K562 (cell line): ENCODE results near the gene LMO2. TPM values are rescaled to one million over a fixed set of nuclear protein-coding genes. Genes with fewer than 3 reads are reported as not detected.

Experiments used
- CAMTA2 ChIP-seq: fragments of 250-450 bp; sonication (Bioruptor Pico); conservative IDR thresholded peaks from 2 replicates; pipeline ENCODE4 v1.5.1; 2022
- HDAC1 ChIP-seq, 2 experiments: fragments of 450-650 bp; IDR thresholded peaks; 2 replicates each; pipeline ENCODE4 v1.6.1; 2016 to 2017; ENCODE audit warnings: inconsistent platforms in 1 of 2, mild to moderate bottlenecking in 1 of 2, moderate library complexity in 1 of 2
- KLF13 ChIP-seq: fragments of 450-650 bp; IDR thresholded peaks from 2 replicates; pipeline ENCODE4 v1.6.1; 2016; ENCODE audit warnings: missing genetic modification characterization, low read depth, mild to moderate bottlenecking, missing compliant biosample characterization, moderate library complexity, borderline replicate concordance
- MYC ChIP-seq, 2 experiments: fragments of 250-450 bp in 1 of 2; sonication (Bioruptor Pico) in 1 of 2; IDR thresholded peaks; 2 replicates each; pipeline versions ENCODE4 v1.5.1 to v1.6.1; 2012 to 2021; ENCODE audit warnings: low read depth in 2 of 2, borderline replicate concordance in 1 of 2, improper control_type of control experiment in 1 of 2, low read length in 1 of 2, mild to moderate bottlenecking in 1 of 2, moderate library complexity in 1 of 2
- RAD21 ChIP-seq, 2 experiments: fragments of 250-450 bp in 1 of 2; fragments of 450-650 bp in 1 of 2; sonication (Bioruptor Pico) in 1 of 2; formaldehyde crosslinking in 1 of 2; IDR thresholded peaks in 1 of 2; conservative IDR thresholded peaks in 1 of 2; 2 replicates each; pipeline versions ENCODE4 v1.4.0 to v1.8.0; 2020 to 2022; ENCODE audit warnings: mild to moderate bottlenecking in 2 of 2, moderate library complexity in 1 of 2
- SETDB1 ChIP-seq: IDR thresholded peaks from one replicate; pipeline ENCODE4 v1.6.1; 2012; ENCODE audit warnings: low read length, control low read depth, inconsistent platforms
- SLC30A9 ChIP-seq: fragments of 250-450 bp; sonication (Bioruptor Pico); IDR thresholded peaks from 2 replicates; pipeline ENCODE4 v1.8.0; 2022; ENCODE audit warnings: mild to moderate bottlenecking, moderate library complexity
- SPI1 ChIP-seq: IDR thresholded peaks from 2 replicates; pipeline ENCODE4 v1.6.1; 2011; ENCODE audit warnings: low read depth, low read length, control low read depth, borderline replicate concordance
- TFAM ChIP-seq: fragments of 250-450 bp; sonication (Bioruptor Pico); conservative IDR thresholded peaks from 2 replicates; pipeline ENCODE4 v1.5.0; 2021; ENCODE audit warnings: mild to moderate bottlenecking, moderate library complexity
- ZFP1 ChIP-seq: fragments of 450-650 bp; formaldehyde crosslinking; IDR thresholded peaks from 2 replicates; pipeline ENCODE4 v1.4.0; 2020; ENCODE audit warnings: mild to moderate bottlenecking, mixed read lengths
- ZNF592 ChIP-seq: fragments of 450-650 bp; IDR thresholded peaks from 2 replicates; pipeline ENCODE4 v1.6.1; 2017; ENCODE audit warnings: antibody characterized with exemption, mild to moderate bottlenecking
- polyA plus RNA-seq, 8 experiments: library from polyadenylated mRNA; depleted of rRNA in 4 of 8; stranded (reverse) in 5 of 8; unstranded in 3 of 8; fragments of >200 nt; fragmentation: Nextera tagmentation in 2 of 8; fragmentation: Illumina TruSeq in 1 of 8; extraction: Ambion mirVana in 2 of 8; extraction: Trizol in 1 of 8; gene quantifications; 2 replicates each; pipeline versions ENCODE4 v1.2.1 to v1.2.3, GENCODE V29; 2011 to 2014; ENCODE audit warnings: inconsistent platforms in 1 of 8, missing spikeins in 1 of 8
- total RNA-seq, 7 experiments: library from RNA; depleted of rRNA in 6 of 7; stranded (reverse); fragments of >200 nt in 6 of 7; fragmentation: Illumina TruSeq in 2 of 7; extraction: Trizol in 2 of 7; gene quantifications; 2 replicates each; pipeline versions ENCODE4 v1.2.1 to v1.2.3, GENCODE V29; 2011 to 2021; ENCODE audit warnings: low replicate concordance in 1 of 7
- TF ChIP-seq, protein P1 (sequence below), 2 experiments: fragments of 250-450 bp in 1 of 2; fragments of 450-650 bp in 1 of 2; sonication (Bioruptor Pico) in 1 of 2; IDR thresholded peaks; 2 replicates each; pipeline versions ENCODE4 v1.6.1 to v1.8.0; 2016 to 2021; ENCODE audit warnings: mild to moderate bottlenecking in 2 of 2, moderate library complexity in 2 of 2, missing compliant biosample characterization in 1 of 2, missing genetic modification characterization in 1 of 2
- TF ChIP-seq, protein P2 (sequence below): fragments of 250-450 bp; sonication (Bioruptor Pico); IDR thresholded peaks from 2 replicates; pipeline ENCODE4 v1.8.0; 2021; ENCODE audit warnings: moderate library complexity, mild to moderate bottlenecking, inconsistent platforms
- TF ChIP-seq, protein P3 (sequence below): sonication (generic); formaldehyde crosslinking; IDR thresholded peaks from 2 replicates; pipeline ENCODE4 v1.8.1; 2023; ENCODE audit warnings: mild to moderate bottlenecking, missing genetic modification reagents
- TF ChIP-seq, protein P4 (sequence below): fragments of 250-450 bp; sonication (Bioruptor Pico); IDR thresholded peaks from 2 replicates; pipeline ENCODE4 v1.4.0; 2020; ENCODE audit warnings: mild to moderate bottlenecking, moderate library complexity, borderline replicate concordance

LMO2 gene
- total and polyA plus RNA-seq, 9 of the 15 experiments (the other 6 are each of a cell fraction or from before 2014, with no cell fraction given) = 6.9 to 126 (median 91.5) TPM

GRCh38 chr11:33935461-33936456 is 43.9 kb upstream of the LMO2 start (continued):
- TF ChIP-seq, protein P1, sequence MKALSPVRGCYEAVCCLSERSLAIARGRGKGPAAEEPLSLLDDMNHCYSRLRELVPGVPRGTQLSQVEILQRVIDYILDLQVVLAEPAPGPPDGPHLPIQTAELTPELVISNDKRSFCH (CRISPR knock-in tag; IDR thresholded peaks at IDR 0.05) = no peak
- TF ChIP-seq, protein P1 (tag; IDR thresholded peaks at IDR 0.05) = no peak
- TF ChIP-seq SPI1 (no peak), CAMTA2 (CRISPR knock-in tag) (no peak), KLF13 (tag) (no peak), HDAC1 (IDR thresholded peaks at IDR 0.05) (no peak), SLC30A9 (CRISPR knock-in tag) (no peak), RAD21 (CRISPR knock-in tag; conservative IDR thresholded peaks at IDR 0.05 in 1 of 2, IDR thresholded peaks at IDR 0.05 in 1 of 2) (peak in 1 of 2 experiments; percentile 38; a peak in 2 of 4 replicates), MYC (IDR thresholded peaks at IDR 0.05; ENCODE audit: low read depth, low read length) (no peak), MYC (CRISPR knock-in tag; IDR thresholded peaks at IDR 0.05; ENCODE audit: borderline replicate concordance, low read depth) (no peak), ZNF592 (peak; percentile 77), TFAM (CRISPR knock-in tag) (no peak), SETDB1 (no peak), ZFP1 (CRISPR knock-in tag) (no peak)
- TF ChIP-seq, protein P2, sequence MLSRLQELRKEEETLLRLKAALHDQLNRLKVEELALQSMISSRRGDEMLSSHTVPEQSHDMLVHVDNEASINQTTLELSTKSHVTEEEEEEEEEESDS (CRISPR knock-in tag) = no peak
- TF ChIP-seq, protein P3, sequence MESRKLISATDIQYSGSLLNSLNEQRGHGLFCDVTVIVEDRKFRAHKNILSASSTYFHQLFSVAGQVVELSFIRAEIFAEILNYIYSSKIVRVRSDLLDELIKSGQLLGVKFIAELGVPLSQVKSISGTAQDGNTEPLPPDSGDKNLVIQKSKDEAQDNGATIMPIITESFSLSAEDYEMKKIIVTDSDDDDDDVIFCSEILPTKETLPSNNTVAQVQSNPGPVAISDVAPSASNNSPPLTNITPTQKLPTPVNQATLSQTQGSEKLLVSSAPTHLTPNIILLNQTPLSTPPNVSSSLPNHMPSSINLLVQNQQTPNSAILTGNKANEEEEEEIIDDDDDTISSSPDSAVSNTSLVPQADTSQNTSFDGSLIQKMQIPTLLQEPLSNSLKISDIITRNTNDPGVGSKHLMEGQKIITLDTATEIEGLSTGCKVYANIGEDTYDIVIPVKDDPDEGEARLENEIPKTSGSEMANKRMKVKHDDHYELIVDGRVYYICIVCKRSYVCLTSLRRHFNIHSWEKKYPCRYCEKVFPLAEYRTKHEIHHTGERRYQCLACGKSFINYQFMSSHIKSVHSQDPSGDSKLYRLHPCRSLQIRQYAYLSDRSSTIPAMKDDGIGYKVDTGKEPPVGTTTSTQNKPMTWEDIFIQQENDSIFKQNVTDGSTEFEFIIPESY = peak; percentile 47; the same call in 1 of the 2 replicates
- TF ChIP-seq, protein P4, sequence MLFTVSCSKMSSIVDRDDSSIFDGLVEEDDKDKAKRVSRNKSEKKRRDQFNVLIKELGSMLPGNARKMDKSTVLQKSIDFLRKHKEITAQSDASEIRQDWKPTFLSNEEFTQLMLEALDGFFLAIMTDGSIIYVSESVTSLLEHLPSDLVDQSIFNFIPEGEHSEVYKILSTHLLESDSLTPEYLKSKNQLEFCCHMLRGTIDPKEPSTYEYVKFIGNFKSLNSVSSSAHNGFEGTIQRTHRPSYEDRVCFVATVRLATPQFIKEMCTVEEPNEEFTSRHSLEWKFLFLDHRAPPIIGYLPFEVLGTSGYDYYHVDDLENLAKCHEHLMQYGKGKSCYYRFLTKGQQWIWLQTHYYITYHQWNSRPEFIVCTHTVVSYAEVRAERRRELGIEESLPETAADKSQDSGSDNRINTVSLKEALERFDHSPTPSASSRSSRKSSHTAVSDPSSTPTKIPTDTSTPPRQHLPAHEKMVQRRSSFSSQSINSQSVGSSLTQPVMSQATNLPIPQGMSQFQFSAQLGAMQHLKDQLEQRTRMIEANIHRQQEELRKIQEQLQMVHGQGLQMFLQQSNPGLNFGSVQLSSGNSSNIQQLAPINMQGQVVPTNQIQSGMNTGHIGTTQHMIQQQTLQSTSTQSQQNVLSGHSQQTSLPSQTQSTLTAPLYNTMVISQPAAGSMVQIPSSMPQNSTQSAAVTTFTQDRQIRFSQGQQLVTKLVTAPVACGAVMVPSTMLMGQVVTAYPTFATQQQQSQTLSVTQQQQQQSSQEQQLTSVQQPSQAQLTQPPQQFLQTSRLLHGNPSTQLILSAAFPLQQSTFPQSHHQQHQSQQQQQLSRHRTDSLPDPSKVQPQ = no peak
